Thyroid gland (tissue), 4 donors: Measurements from ENCODE around the gene ASIC4.

Source experiments
- POLR2A ChIP-seq, 2 donors: fragments of 450-650 bp; IDR thresholded peaks; one replicate each; pipeline ENCODE4 v1.6.1; 2017; ENCODE audit warnings: antibody characterized with exemption in 2 of 2, mild to moderate bottlenecking in 2 of 2, moderate library complexity in 1 of 2
- TF ChIP-seq, protein P1 (sequence below), 6 experiments: fragments of 200-600 bp in 3 of 6; fragments of 450-650 bp in 3 of 6; sonication (generic) in 3 of 6; IDR thresholded peaks; one replicate each; pipeline ENCODE4 v1.5.1; 2016 to 2019; ENCODE audit warnings: antibody characterized with exemption in 6 of 6, mild to moderate bottlenecking in 2 of 6, inconsistent platforms in 1 of 6, moderate library complexity in 1 of 6

DNA sequence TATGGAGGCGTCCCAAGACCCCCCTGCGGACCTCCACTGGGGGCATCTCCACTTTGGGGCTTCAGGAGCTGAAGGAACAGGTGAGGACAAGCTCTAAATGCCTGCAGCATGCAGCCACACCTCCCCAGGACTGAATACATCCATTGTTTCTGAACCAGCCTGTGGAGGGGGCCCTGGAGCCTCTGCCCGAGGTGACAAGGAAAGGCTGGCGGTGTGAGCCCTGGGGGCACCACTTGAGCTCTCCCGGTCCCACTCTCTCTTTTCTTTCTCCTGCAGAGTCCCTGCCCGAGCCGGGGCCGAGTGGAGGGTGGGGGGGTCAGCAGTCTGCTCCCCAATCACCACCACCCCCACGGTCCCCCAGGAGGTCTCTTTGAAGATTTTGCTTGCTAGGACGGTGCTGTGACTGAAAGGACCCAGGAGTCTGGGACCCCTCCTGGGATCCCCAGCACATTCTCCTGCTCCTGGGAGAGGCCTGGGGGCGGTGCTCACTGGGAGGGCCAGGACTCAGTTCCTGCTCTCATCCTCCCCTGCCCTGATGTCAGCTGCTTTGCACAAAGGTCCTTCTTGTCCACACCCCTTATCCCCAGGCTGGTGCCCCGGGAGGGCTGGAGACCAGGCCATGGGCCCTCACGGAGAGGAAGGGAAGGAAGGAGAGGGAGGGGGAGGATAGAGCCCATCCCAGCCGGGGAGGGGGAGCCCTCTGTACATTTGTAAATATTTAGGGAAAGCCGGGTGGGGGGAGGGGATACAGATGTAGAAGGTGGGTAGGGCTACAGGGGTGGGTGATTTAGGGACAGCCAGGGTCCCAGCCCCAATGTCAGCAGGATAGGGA, 23.6 kb downstream of the ASIC4 start:
- TF ChIP-seq POLR2A (IDR thresholded peaks at IDR 0.05) = no peak
- TF ChIP-seq, protein P1, sequence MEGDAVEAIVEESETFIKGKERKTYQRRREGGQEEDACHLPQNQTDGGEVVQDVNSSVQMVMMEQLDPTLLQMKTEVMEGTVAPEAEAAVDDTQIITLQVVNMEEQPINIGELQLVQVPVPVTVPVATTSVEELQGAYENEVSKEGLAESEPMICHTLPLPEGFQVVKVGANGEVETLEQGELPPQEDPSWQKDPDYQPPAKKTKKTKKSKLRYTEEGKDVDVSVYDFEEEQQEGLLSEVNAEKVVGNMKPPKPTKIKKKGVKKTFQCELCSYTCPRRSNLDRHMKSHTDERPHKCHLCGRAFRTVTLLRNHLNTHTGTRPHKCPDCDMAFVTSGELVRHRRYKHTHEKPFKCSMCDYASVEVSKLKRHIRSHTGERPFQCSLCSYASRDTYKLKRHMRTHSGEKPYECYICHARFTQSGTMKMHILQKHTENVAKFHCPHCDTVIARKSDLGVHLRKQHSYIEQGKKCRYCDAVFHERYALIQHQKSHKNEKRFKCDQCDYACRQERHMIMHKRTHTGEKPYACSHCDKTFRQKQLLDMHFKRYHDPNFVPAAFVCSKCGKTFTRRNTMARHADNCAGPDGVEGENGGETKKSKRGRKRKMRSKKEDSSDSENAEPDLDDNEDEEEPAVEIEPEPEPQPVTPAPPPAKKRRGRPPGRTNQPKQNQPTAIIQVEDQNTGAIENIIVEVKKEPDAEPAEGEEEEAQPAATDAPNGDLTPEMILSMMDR (IDR thresholded peaks at IDR 0.05) = no peak
